HG02981 (cell line): ENCODE data around the gene DVL1.

Source experiments
- ATAC-seq: cut with Tn5 transposase; IDR thresholded peaks from one replicate; pipeline ENCODE4 v1.9.1; 2021; ENCODE audit warnings: mild to moderate bottlenecking, moderate library complexity; ENCODE audit not compliant: unreplicated experiment

The DVL1 gene

GRCh38 chr1:1342061-1342562 lies 7.1 kb downstream of the DVL1 start:
- ATAC-seq: no peak

GRCh38 chr1:1341549-1342021 lies 7.6 kb downstream of the DVL1 start:
- no peak for ATAC-seq

GRCh38 chr1:1340791-1341548 lies 8.2 kb downstream of the DVL1 start:
- ATAC-seq: no peak

- no peak for ATAC-seq
These were observed 9.0 kb downstream of the DVL1 start for GRCh38 chr1:1340185-1340584.

GRCh38 chr1:1338278-1338677 lies 10.9 kb downstream of the DVL1 start:
- ATAC-seq: no peak

- no peak for ATAC-seq
These were observed 11.4 kb downstream of the DVL1 start for GRCh38 chr1:1337793-1338147.

GRCh38 chr1:1336931-1337792 lies 12.1 kb downstream of the DVL1 start:
- ATAC-seq: no peak

- ATAC-seq: no peak
These were observed 12.8 kb downstream of the DVL1 start for GRCh38 chr1:1336446-1336845.

GRCh38 chr1:1335792-1336248 lies 13.4 kb downstream of the DVL1 start:
- no peak for ATAC-seq

- ATAC-seq: no peak
These were observed 13.9 kb downstream of the DVL1 start for GRCh38 chr1:1335283-1335682.

GRCh38 chr1:1334835-1335234 lies 14.4 kb downstream of the DVL1 start:
- no peak for ATAC-seq

GRCh38 chr1:1333551-1334241 lies 15.5 kb downstream of the DVL1 start:
- ATAC-seq: no peak

- ATAC-seq: no peak
These were observed 16.3 kb downstream of the DVL1 start for GRCh38 chr1:1332774-1333480.

GRCh38 chr1:1332031-1332755 lies 17.0 kb downstream of the DVL1 start:
- ATAC-seq: no peak

GRCh38 chr1:1331068-1331965 lies 17.9 kb downstream of the DVL1 start, which contains the start of gene TAS1R3:
TAS1R3 (plus strand) TSS chr1:1331280; CDS start chr1:1331346, 66 bp downstream.
- no peak for ATAC-seq

- ATAC-seq: no peak
These were observed 18.7 kb downstream of the DVL1 start for GRCh38 chr1:1330366-1331067.

- no peak for ATAC-seq
These were observed 19.7 kb downstream of the DVL1 start for GRCh38 chr1:1329304-1330210.
